K562 (cell line): Measurements from ENCODE around the gene DBNDD1. TPM values are rescaled to one million over a fixed set of nuclear protein-coding genes. Genes with fewer than 3 reads are reported as not detected.

Experiments
- C11orf30 ChIP-seq: fragments of 450-650 bp; IDR thresholded peaks from 2 replicates; pipeline ENCODE4 v1.6.1; 2016; ENCODE audit warnings: low read depth, mild to moderate bottlenecking
- DLX4 ChIP-seq: fragments of 250-450 bp; sonication (Bioruptor Pico); IDR thresholded peaks from 2 replicates; pipeline ENCODE4 v1.6.1; 2021; ENCODE audit warnings: mild to moderate bottlenecking
- GMEB1 ChIP-seq: fragments of 250-450 bp; sonication (Bioruptor Pico); IDR thresholded peaks from 2 replicates; pipeline ENCODE4 v1.4.0; 2020; ENCODE audit warnings: mild to moderate bottlenecking
- HDAC8 ChIP-seq: fragments of 450-650 bp; IDR thresholded peaks from 2 replicates; pipeline ENCODE4 v1.6.1; 2016; ENCODE audit warnings: mild to moderate bottlenecking, missing genetic modification characterization, moderate library complexity, missing compliant biosample characterization
- MAX ChIP-seq: sonication (generic); formaldehyde crosslinking; IDR thresholded peaks from 2 replicates; pipeline ENCODE4 v1.9.0; 2022; ENCODE audit warnings: mild to moderate bottlenecking, missing genetic modification reagents
- MNT ChIP-seq, 2 experiments: fragments of 450-650 bp; conservative IDR thresholded peaks; 2 replicates each; pipeline ENCODE4 v1.6.1; 2017; ENCODE audit warnings: mild to moderate bottlenecking in 2 of 2, moderate library complexity in 2 of 2
- NCOR1 ChIP-seq: fragments of 450-650 bp; IDR thresholded peaks from 2 replicates; pipeline ENCODE4 v1.6.1; 2016; ENCODE audit warnings: mild to moderate bottlenecking, moderate library complexity
- PCBP1 ChIP-seq: fragments of 200-400 bp; formaldehyde crosslinking; IDR thresholded peaks from 2 replicates; pipeline ENCODE4 v1.6.1; 2018; ENCODE audit warnings: mild to moderate bottlenecking, low read depth, low read length; ENCODE audit not compliant: poor library complexity, severe bottlenecking
- SAFB2 ChIP-seq: fragments of 200-400 bp; formaldehyde crosslinking; IDR thresholded peaks from 2 replicates; pipeline ENCODE4 v1.6.1; 2018; ENCODE audit warnings: borderline replicate concordance, low read length, low read depth, moderate library complexity; ENCODE audit not compliant: severe bottlenecking
- TFAM ChIP-seq: fragments of 250-450 bp; sonication (Bioruptor Pico); conservative IDR thresholded peaks from 2 replicates; pipeline ENCODE4 v1.5.0; 2021; ENCODE audit warnings: mild to moderate bottlenecking, moderate library complexity
- ZBTB7A ChIP-seq: IDR thresholded peaks from 2 replicates; pipeline ENCODE4 v1.6.1; 2011; ENCODE audit warnings: low read depth, mild to moderate bottlenecking, low read length, moderate library complexity, borderline replicate concordance; ENCODE audit not compliant: control insufficient read depth
- ZNF384 ChIP-seq: IDR thresholded peaks from 2 replicates; pipeline ENCODE4 v1.6.1; 2012; ENCODE audit warnings: low read depth, low read length, improper control_type of control experiment
- polyA plus RNA-seq, 8 experiments: library from polyadenylated mRNA; depleted of rRNA in 4 of 8; stranded (reverse) in 5 of 8; unstranded in 3 of 8; fragments of >200 nt; fragmentation: Nextera tagmentation in 2 of 8; fragmentation: Illumina TruSeq in 1 of 8; extraction: Ambion mirVana in 2 of 8; extraction: Trizol in 1 of 8; gene quantifications; 2 replicates each; pipeline versions ENCODE4 v1.2.1 to v1.2.3, GENCODE V29; 2011 to 2014; ENCODE audit warnings: inconsistent platforms in 1 of 8, missing spikeins in 1 of 8
- total RNA-seq, 7 experiments: library from RNA; depleted of rRNA in 6 of 7; stranded (reverse); fragments of >200 nt in 6 of 7; fragmentation: Illumina TruSeq in 2 of 7; extraction: Trizol in 2 of 7; gene quantifications; 2 replicates each; pipeline versions ENCODE4 v1.2.1 to v1.2.3, GENCODE V29; 2011 to 2021; ENCODE audit warnings: low replicate concordance in 1 of 7

Gene DBNDD1
- total and polyA plus RNA-seq, 9 of the 15 experiments (the other 6 are each of a cell fraction or from before 2014, with no cell fraction given) = 0.55 to 13.0 (median 5.8) TPM

- TF ChIP-seq DLX4 (CRISPR knock-in tag) = no peak
- TF ChIP-seq MAX (CRISPR knock-in tag) = peak; percentile 59; the same call in 1 of the 2 replicates
- no peak for TF ChIP-seq GMEB1 (CRISPR knock-in tag)
- TF ChIP-seq SAFB2 = no peak
- TF ChIP-seq ZNF384 = no peak
- TF ChIP-seq C11orf30 = no peak
- no peak for TF ChIP-seq TFAM (CRISPR knock-in tag)
- peak in 1 of 2 experiments; percentile 86; a peak in 3 of 4 replicates for TF ChIP-seq MNT (conservative IDR thresholded peaks at IDR 0.05)
- TF ChIP-seq HDAC8 (tag) = 0 out of 2 replicates have a peak, but pooled peaks have one; percentile 21
- TF ChIP-seq NCOR1 = no peak
- TF ChIP-seq ZBTB7A = no peak; the same call in 1 of the 2 replicates
- TF ChIP-seq PCBP1 = peak; percentile 53
Measured at GRCh38 chr16:90046971-90047713, 27.9 kb upstream of the DBNDD1 start (continued).
